Measurements from ENCODE around the gene SLC9A7. TPM values are rescaled to one million over a fixed set of nuclear protein-coding genes. Genes with fewer than 3 reads are reported as not detected.

Gene SLC9A7
- total RNA-seq, 1 experiment from 2014 or later = 13.1 TPM

- peak; percentile 49 for DNase-seq (ENCODE audit: low spot score)
- Histone ChIP-seq H3K4me3 (ENCODE audit: low read depth, low read length, poor library complexity, severe bottlenecking) (no peak overlapping the region), H3K9me3 (ENCODE audit: low read depth, low read length, poor library complexity, severe bottlenecking) (no peaks in the 10 kb centered on the region), H3K27ac (ENCODE audit: low read depth, low read length, poor library complexity, severe bottlenecking) (no peak overlapping the region), H3K36me3 (ENCODE audit: insufficient read depth, low read length, poor library complexity, severe bottlenecking) (no peaks in the 10 kb centered on the region), H3K27me3 (replicated peaks; ENCODE audit: insufficient read depth, low read depth, low read length, poor library complexity) (no peaks in the 10 kb centered on the region), H3K4me1 (ENCODE audit: insufficient read depth, low read length, poor library complexity, severe bottlenecking) (no peaks in the 10 kb centered on the region)
- no TSS peak for BruUV-seq (replicated peaks)
- ChIA-PET POLR2A (ENCODE audit: low non-redundant PET) (no interaction called here), CTCF (no interaction called here)
- TF ChIP-seq CTCF (conservative IDR thresholded peaks at IDR 0.05; ENCODE audit: low read depth, low read length) = no peak
- TF ChIP-seq EZH2 (IDR thresholded peaks at IDR 0.05; ENCODE audit: borderline replicate concordance, low read depth, low read length, poor library complexity, severe bottlenecking) = no peak
- intact Hi-C loops (cut with micrococcal nuclease; ENCODE audit: unreplicated experiment) = no loop called here
Observed at GRCh38 chrX:46665232-46666152, 93.4 kb downstream of the SLC9A7 start.

DNA sequence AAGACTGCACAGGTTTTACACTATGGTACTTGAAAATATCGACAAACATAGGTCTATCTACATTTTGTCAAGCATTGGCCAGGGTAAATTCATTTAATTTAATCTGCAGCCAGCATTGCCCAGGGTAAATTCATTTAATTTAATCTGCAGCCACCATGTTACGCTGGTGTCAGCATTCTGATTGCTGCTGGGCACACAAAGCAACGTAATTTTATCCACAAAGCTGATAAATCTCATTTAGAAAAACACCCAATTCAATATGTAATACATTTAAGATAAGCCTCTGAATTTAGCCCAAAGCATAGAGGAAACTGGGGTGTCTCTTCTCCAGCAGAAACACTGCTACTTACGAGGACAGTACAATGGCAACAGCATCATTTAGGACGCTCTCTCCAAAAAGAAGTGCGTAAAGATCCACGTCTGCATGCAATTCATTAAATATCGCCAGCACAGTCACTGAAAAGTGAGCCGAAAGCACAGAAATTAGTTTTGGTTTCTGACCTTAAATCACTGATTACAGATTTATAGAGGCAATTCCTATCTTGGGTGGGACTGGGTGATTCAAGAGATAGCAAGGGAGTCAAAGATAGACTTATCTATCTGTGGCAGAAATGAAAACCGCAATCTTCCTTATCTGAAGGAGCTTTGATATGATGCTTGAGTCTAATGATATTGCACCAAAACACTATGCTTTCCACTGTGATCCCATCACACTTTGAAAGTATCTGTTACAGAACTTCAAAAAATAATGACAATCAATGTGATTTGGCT is 96.5 kb downstream of the SLC9A7 start:
- no peaks in the 10 kb centered on the region for H3K36me3 ChIP-seq (ENCODE audit: insufficient read depth, low read length, poor library complexity, severe bottlenecking)
- no peaks in the 10 kb centered on the region for H3K4me1 ChIP-seq (ENCODE audit: insufficient read depth, low read length, poor library complexity, severe bottlenecking)
- intact Hi-C loops (cut with micrococcal nuclease; ENCODE audit: unreplicated experiment) = no loop called here
- no peaks in the 10 kb centered on the region for H3K27me3 ChIP-seq (replicated peaks; ENCODE audit: insufficient read depth, low read depth, low read length, poor library complexity)
- TF ChIP-seq EZH2 (IDR thresholded peaks at IDR 0.05; ENCODE audit: borderline replicate concordance, low read depth, low read length, poor library complexity, severe bottlenecking) (no peak), CTCF (conservative IDR thresholded peaks at IDR 0.05; ENCODE audit: low read depth, low read length) (no peak)
- H3K4me3 ChIP-seq (ENCODE audit: low read depth, low read length, poor library complexity, severe bottlenecking) = no peak overlapping the region
- ChIA-PET CTCF (no interaction called here), POLR2A (ENCODE audit: low non-redundant PET) (no interaction called here)
- no TSS peak for BruUV-seq (replicated peaks)
- H3K9me3 ChIP-seq (ENCODE audit: low read depth, low read length, poor library complexity, severe bottlenecking) = no peaks in the 10 kb centered on the region
- H3K27ac ChIP-seq (ENCODE audit: low read depth, low read length, poor library complexity, severe bottlenecking) = no peak overlapping the region
- DNase-seq (ENCODE audit: low spot score) = no peak

DNA sequence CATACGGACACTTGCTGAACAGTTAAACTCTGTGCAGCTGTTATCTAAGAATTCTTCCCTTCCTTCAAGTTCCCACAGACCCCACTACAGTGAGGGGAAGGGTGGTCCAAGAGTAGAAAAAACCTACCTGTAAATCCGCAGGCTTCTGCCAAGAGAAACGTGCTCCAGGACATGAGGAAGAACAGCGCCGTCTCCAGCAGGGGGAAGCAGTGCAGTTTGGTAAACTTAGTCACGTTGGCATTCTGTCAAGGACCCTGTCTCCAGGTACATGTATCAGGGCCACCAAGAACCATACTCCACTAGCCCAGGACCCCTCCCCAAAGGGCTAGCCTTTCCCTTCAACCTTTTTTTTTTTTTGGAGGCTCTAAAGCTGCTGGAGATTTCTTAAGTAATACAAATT is 105.4 kb downstream of the SLC9A7 start:
- Histone ChIP-seq H3K27me3 (replicated peaks; ENCODE audit: insufficient read depth, low read depth, low read length, poor library complexity) (no peaks in the 10 kb centered on the region), H3K36me3 (ENCODE audit: insufficient read depth, low read length, poor library complexity, severe bottlenecking) (no peaks in the 10 kb centered on the region), H3K27ac (ENCODE audit: low read depth, low read length, poor library complexity, severe bottlenecking) (no peak overlapping the region), H3K9me3 (ENCODE audit: low read depth, low read length, poor library complexity, severe bottlenecking) (no peaks in the 10 kb centered on the region), H3K4me1 (ENCODE audit: insufficient read depth, low read length, poor library complexity, severe bottlenecking) (peaks cover 20% of the 10 kb centered on the region), H3K4me3 (ENCODE audit: low read depth, low read length, poor library complexity, severe bottlenecking) (no peak overlapping the region)
- ChIA-PET CTCF (interaction anchor here (0.6 to 0.7 kb wide), 3 partner anchors 21 to 406 kb away, joined by 3 to 4 read pairs (median 4); no protein-coding TSS in a partner anchor), POLR2A (ENCODE audit: low non-redundant PET) (no interaction called here)
- peak; percentile 50 for TF ChIP-seq CTCF (conservative IDR thresholded peaks at IDR 0.05; ENCODE audit: low read depth, low read length)
- no peak for TF ChIP-seq EZH2 (IDR thresholded peaks at IDR 0.05; ENCODE audit: borderline replicate concordance, low read depth, low read length, poor library complexity, severe bottlenecking)
- DNase-seq (ENCODE audit: low spot score) = peak; percentile 41
- BruUV-seq (replicated peaks) = no TSS peak
- intact Hi-C loops (cut with micrococcal nuclease; ENCODE audit: unreplicated experiment) = loop anchor here (5.0 kb wide), 1 partner anchor 144 kb away; no protein-coding TSS in a partner anchor

All from A673 (cell line).